ENCODE results near the gene PGLYRP2.

DNA sequence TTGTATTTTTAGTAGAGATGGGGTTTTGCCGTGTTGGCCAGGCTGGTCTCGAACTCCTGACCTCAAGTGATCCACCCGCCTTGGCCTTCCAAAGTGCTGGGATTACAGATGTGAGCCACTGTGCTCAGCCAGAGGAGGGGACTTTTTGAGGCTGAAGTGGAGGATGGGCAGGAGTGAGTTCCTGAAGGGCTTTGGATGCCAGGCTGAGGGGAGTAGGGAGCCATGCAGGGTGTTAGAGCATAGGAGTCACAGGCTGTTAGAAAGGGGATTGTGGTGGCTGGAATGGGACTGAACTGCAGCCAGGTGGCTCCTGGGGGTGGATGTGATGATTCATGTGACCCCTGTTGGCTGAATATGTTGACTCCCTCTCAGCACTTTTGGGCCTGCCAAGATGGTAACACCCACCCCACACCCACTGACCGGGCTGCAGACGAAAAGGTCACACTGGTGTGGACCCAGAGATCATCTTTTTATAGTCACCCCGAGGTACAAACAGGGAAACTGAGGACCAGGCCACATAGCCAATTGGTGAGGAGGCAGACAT, 40.2 kb upstream of the PGLYRP2 start:
- TF ChIP-seq, protein P1, sequence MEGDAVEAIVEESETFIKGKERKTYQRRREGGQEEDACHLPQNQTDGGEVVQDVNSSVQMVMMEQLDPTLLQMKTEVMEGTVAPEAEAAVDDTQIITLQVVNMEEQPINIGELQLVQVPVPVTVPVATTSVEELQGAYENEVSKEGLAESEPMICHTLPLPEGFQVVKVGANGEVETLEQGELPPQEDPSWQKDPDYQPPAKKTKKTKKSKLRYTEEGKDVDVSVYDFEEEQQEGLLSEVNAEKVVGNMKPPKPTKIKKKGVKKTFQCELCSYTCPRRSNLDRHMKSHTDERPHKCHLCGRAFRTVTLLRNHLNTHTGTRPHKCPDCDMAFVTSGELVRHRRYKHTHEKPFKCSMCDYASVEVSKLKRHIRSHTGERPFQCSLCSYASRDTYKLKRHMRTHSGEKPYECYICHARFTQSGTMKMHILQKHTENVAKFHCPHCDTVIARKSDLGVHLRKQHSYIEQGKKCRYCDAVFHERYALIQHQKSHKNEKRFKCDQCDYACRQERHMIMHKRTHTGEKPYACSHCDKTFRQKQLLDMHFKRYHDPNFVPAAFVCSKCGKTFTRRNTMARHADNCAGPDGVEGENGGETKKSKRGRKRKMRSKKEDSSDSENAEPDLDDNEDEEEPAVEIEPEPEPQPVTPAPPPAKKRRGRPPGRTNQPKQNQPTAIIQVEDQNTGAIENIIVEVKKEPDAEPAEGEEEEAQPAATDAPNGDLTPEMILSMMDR (IDR thresholded peaks at IDR 0.05), result no peak
- TF ChIP-seq POLR2AphosphoS5 (IDR thresholded peaks at IDR 0.05; ENCODE audit: low read depth, low read length), result no peak
- TF ChIP-seq, protein P2, sequence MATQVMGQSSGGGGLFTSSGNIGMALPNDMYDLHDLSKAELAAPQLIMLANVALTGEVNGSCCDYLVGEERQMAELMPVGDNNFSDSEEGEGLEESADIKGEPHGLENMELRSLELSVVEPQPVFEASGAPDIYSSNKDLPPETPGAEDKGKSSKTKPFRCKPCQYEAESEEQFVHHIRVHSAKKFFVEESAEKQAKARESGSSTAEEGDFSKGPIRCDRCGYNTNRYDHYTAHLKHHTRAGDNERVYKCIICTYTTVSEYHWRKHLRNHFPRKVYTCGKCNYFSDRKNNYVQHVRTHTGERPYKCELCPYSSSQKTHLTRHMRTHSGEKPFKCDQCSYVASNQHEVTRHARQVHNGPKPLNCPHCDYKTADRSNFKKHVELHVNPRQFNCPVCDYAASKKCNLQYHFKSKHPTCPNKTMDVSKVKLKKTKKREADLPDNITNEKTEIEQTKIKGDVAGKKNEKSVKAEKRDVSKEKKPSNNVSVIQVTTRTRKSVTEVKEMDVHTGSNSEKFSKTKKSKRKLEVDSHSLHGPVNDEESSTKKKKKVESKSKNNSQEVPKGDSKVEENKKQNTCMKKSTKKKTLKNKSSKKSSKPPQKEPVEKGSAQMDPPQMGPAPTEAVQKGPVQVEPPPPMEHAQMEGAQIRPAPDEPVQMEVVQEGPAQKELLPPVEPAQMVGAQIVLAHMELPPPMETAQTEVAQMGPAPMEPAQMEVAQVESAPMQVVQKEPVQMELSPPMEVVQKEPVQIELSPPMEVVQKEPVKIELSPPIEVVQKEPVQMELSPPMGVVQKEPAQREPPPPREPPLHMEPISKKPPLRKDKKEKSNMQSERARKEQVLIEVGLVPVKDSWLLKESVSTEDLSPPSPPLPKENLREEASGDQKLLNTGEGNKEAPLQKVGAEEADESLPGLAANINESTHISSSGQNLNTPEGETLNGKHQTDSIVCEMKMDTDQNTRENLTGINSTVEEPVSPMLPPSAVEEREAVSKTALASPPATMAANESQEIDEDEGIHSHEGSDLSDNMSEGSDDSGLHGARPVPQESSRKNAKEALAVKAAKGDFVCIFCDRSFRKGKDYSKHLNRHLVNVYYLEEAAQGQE (IDR thresholded peaks at IDR 0.05; ENCODE audit: low read depth, low read length), result no peak
- TF ChIP-seq RAD21 (IDR thresholded peaks at IDR 0.05; ENCODE audit: low read length), result no peak
- no peak for TF ChIP-seq JUND (IDR thresholded peaks at IDR 0.05)
- TF ChIP-seq, protein P3, sequence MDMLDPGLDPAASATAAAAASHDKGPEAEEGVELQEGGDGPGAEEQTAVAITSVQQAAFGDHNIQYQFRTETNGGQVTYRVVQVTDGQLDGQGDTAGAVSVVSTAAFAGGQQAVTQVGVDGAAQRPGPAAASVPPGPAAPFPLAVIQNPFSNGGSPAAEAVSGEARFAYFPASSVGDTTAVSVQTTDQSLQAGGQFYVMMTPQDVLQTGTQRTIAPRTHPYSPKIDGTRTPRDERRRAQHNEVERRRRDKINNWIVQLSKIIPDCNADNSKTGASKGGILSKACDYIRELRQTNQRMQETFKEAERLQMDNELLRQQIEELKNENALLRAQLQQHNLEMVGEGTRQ (IDR thresholded peaks at IDR 0.05; ENCODE audit: borderline replicate concordance, low read depth, low read length), result no peak

Data from SK-N-SH (cell line).